NCI-H69 (cell line): ENCODE results near the gene TMEM100.
A peak's percentile ranks its signal among the peaks of the same experiment; 100 is the strongest.
"Not testable (repeated sequence)": the region's sequence is repeated elsewhere in the genome, so short reads cannot be mapped to it uniquely, and the experiment has no call there.

Source experiments
- DNase-seq: peaks from one replicate; lab custom pipeline; 2025; lab: John Stamatoyannopoulos, UW

TMEM100 gene

GRCh38 chr17:55687037-55687436 lies 35.6 kb downstream of the TMEM100 start:
- DNase-seq = no peak

DNA sequence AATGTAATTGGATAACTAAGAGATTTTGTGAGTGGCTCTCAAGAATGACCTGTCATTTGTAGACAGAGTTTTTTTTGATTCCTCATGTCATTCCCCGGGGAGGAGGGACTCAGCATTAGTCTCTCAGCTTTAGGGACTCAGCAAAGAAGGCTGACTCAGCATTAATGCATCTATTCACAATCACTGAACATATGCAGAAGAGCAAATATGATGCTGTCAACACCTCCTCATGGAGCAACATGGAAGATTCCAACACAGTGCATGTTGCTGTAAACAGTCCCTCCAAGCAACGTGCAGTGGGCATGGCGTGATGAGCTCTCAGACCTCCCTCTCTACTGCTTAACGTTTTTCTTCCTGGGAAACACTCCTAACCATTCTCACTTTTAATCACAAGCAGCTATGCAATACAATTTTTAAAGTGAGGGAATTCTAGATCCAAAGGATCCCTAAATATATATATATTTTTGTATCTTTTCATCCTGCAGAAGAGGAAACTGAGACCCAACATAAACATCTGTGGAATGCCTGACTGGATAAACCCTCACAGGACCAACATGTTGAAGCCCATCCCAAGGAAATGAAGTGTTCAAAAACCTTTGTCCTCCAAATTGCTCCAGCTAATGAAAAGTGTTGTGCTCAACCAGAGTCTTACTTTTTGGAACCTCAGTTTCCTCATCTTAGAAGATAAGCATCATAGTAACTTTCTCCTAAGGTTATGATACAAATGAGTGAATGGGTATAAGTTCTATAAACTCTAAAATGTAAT lies 38.9 kb downstream of the TMEM100 start:
- DNase-seq = no peak

- no peak for DNase-seq
Observed at GRCh38 chr17:55681342-55681700, 41.3 kb downstream of the TMEM100 start.

DNA sequence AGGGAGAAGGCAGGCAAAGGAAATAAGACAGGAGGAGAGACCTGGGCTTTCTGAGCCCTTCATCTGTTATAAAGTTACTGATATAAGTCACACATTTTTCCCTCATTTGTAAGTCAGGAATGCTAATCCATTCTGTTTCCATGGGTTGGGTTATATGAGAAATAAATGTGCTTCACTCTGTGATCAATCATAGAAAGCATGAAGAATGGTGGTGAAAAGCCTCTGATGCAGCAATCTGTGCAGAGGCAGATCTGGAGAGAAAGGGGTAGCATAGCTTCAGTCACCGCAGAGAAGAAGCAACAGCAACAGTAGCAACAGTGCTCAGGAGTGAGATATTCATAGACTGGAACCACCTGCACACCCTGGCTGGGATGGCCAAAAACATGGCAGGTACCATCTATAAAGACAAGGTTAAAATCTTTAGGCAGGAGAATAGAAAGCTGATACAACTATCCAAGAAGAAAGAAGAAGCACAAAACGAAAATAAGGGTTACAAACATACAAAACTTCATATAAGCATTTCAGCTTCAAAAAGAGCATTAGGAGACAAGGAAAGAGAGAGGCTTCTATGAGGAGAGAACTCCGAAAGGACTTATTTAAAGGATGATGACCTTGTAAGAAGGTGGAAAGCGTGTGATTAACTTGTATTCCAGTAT lies 41.9 kb downstream of the TMEM100 start:
- no peak for DNase-seq

DNA sequence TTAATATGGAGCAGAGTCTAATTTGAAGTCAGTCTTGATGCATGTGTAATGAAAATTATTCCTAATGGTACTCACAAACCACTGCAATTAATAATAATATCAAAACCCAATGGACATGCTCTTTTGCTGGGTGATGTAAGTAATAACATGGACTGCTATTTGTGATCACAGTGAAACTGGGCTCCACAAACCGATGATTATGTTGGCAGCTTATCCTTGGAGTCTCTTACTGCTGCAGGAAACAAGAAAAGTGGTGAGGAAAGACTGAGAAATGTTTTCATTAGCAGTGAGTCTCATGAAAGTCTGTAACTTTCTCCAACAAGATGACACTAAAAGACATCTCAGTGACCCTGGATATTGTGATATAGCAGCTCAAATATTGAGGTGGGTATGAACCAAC lies 45.2 kb downstream of the TMEM100 start:
- DNase-seq = no peak

DNA sequence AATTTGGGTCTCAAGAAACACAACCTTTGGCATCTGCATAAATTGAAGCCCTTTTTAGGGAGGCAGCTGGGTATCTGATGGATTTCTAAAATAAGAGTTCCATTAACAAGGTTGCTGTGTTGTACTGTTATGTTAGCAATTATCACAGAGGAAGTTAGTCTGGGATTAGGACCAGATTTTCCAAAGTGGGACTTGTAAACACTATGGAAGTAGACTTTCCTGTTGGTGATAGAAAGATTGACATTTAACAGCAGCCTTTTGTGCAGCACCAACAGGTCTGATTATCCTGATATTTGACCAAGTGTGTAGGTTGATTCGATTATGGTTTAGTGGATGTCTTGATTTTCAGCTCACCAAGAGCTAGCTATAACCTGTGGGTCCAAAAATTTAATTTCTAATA lies 46.4 kb downstream of the TMEM100 start:
- no peak for DNase-seq

GRCh38 chr17:55673743-55674506 lies 48.7 kb downstream of the TMEM100 start:
- peak; percentile 5 for DNase-seq

DNA sequence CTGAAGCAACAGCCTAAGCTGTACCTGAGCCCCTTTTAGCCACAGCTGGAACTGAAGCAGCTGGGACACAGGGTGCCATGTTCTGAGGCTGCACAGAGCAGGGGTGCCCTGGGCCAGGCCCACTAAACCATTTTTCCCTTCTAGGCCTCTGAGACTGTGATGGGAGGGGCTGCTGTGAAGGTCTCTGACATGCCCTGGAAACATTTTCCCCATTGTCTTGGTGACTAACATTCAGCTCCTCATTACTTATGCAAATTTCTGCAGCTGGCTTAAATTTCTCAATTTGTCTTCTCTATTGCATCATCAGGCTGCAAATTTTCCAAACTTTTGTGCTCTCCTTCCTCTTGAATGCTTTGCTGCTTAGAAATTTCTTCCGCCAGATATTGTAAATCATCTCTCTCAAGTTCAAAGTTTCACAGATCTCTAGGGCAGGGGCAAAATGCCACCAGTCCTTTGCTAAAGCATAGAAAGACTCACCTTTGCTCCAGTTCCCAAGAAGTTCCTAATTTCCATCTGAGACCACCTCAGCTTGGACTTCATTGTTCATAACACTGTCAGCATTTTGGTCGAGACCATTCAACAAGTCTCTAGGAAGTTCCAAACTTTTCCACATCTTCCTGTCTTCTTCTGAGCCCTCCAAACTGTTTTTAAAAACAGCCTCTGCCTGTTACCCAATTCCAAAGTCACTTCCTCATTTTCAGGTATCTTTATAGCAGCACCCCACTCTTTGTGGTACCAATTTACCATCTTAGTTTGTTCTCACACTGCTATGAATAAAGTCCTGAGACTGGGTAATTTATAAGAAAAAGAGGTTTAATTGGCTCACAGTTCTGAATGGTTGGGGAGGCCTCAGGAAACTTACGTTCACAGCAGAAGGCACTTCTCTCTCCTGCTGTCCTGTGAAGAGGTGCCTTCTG lies 49.8 kb downstream of the TMEM100 start:
- no peak for DNase-seq

- not testable (repeated sequence) for DNase-seq
Observed at GRCh38 chr17:55672010-55672409, 50.7 kb downstream of the TMEM100 start.
